Esophagus muscularis mucosa (tissue), 4 donors: ENCODE results near the gene CLDN9.

Source experiments
- EP300 ChIP-seq: sonication (generic); formaldehyde crosslinking; IDR thresholded peaks from one replicate; pipeline ENCODE4 v1.6.1; 2017; ENCODE audit warnings: antibody characterized with exemption
- POLR2A ChIP-seq: fragments of 450-650 bp; IDR thresholded peaks from one replicate; pipeline ENCODE4 v1.6.1; 2017; ENCODE audit warnings: antibody characterized with exemption, moderate library complexity, mild to moderate bottlenecking, low read depth
- POLR2AphosphoS5 ChIP-seq, 2 donors: sonication (generic); formaldehyde crosslinking; IDR thresholded peaks; one replicate each; pipeline ENCODE4 v1.6.1; 2017; ENCODE audit warnings: antibody characterized with exemption in 2 of 2
- TF ChIP-seq, protein P1 (sequence below), 3 experiments: fragments of 200-600 bp in 2 of 3; fragments of 450-650 bp in 1 of 3; sonication (generic) in 2 of 3; IDR thresholded peaks; one replicate each; pipeline ENCODE4 v1.5.1; 2017 to 2019; ENCODE audit warnings: antibody characterized with exemption in 3 of 3, mild to moderate bottlenecking in 2 of 3, moderate library complexity in 1 of 3

DNA sequence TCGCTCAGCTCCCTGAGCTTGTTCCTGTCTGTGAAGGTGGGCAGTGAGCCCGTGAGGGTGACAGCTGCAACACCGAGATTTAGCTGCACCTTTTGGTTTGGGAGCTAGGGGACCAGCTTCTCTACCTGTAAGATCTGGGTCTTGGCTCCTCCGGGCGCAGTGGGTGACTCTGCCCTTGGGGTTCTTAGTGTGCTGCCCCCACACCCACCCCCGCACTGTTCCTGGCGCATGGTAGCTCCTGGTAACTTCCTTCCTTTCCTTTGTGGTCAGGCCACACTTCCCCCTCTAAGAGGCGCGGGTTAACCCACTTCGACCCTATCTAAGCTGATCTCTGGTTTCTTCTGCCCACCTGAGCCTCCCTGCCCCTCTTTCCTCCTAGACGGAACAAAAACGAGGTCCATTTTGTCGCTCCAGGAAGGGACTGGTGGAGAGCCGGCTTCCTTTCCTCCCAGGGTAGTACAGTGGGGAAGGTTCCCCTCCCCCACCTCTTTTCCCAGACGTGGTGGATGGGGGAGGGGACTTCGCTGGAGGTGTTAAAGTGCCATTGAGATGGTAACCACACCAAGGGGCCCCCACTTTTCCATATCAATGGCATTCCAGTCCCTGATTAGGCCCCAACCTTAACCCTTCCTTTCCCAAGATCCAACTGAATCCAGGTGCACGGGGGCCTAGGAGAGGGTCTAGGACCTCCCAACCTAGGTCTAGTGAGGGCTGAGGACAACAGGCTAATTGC, 4.6 kb upstream of the CLDN9 start:
- TF ChIP-seq, protein P1, sequence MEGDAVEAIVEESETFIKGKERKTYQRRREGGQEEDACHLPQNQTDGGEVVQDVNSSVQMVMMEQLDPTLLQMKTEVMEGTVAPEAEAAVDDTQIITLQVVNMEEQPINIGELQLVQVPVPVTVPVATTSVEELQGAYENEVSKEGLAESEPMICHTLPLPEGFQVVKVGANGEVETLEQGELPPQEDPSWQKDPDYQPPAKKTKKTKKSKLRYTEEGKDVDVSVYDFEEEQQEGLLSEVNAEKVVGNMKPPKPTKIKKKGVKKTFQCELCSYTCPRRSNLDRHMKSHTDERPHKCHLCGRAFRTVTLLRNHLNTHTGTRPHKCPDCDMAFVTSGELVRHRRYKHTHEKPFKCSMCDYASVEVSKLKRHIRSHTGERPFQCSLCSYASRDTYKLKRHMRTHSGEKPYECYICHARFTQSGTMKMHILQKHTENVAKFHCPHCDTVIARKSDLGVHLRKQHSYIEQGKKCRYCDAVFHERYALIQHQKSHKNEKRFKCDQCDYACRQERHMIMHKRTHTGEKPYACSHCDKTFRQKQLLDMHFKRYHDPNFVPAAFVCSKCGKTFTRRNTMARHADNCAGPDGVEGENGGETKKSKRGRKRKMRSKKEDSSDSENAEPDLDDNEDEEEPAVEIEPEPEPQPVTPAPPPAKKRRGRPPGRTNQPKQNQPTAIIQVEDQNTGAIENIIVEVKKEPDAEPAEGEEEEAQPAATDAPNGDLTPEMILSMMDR (IDR thresholded peaks at IDR 0.05) = no peak
- TF ChIP-seq POLR2A (no peak), POLR2AphosphoS5 (IDR thresholded peaks at IDR 0.05) (no peak), EP300 (no peak)
